Myocyte (in vitro differentiated cells): Measurements from ENCODE around the gene TEX2. TPM values are rescaled to one million over a fixed set of nuclear protein-coding genes. Genes with fewer than 3 reads are reported as not detected.
"Not testable (repeated sequence)": the region's sequence is repeated elsewhere in the genome, so short reads cannot be mapped to it uniquely, and the experiment has no call there.

Source experiments
- DNase-seq: peaks from one replicate; pipeline ENCODE4 v3.0.0-alpha.2; 2012; ENCODE audit warnings: low read depth
- total RNA-seq: library from RNA; depleted of rRNA; stranded (reverse); fragments of >200 nt; gene quantifications from 2 replicates; pipeline ENCODE4 v1.2.3, GENCODE V29; 2014

Gene TEX2
- total RNA-seq, 1 donor from 2014 or later: 77.4 TPM

DNA sequence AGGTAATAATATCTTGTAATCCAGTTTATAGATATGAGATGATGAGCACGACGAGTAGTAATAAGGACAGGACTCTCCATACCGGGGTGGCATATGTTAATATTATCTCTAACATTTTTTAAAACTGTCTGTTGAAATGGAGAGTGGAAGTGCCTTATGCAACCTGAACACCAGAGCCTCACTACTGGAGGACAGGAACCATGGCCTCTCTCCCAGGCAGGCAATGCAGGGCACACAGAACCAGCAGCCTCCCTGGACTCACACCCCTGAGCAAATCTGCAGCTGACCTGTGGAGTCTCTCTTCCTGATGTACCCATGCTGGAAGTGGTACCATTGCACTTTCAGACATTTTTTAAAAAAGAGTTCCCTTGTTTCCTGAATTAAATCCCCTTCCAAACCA, 78.0 kb downstream of the TEX2 start:
- DNase-seq: no peak

DNA sequence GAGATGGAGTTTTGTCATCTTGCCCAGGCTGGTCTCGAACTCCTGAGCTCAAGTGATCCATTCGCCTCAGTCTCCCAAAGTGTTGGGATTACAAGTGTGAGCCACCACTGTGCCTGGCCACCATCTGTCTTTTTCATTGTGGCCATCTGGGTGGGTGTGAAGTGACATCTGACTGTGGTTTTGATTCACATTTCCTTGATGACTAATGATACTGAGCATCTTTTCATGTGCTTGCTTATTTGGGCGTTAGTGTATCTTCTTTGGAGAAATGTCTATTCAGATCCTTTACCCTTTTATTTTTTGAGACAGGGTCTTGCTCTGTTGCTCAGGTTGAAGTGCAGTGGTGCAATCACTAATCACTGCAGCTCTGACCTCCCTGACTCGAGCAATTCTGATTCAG, 79.2 kb downstream of the TEX2 start:
- DNase-seq: peak; percentile 93

GRCh38 chr17:64182325-64183012, 80.6 kb downstream of the TEX2 start:
- DNase-seq: no peak

GRCh38 chr17:64180089-64181073, 82.7 kb downstream of the TEX2 start:
- DNase-seq: peak; percentile 49

DNA sequence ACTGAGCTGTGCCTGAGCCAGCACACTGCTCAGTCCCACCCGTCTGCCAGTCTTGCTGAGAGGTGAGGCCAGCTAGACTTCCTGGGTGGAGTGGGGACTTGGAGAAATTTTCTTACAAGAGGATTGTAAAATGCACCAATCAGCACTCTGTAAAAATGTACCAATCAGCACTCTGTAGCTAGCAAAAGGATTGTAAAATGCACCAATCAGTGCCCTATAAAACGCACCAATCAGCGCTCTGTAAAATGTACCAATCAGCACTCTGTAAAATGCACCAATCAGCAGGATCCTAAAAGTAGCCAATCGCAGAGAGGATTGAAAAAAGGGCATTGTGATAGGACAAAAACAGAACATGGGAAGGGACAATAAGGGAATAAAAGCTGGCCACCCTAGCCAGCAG, 84.0 kb downstream of the TEX2 start:
- not testable (repeated sequence) for DNase-seq

GRCh38 chr17:64178011-64178825, 84.8 kb downstream of the TEX2 start:
- DNase-seq: peak; percentile 98

GRCh38 chr17:64177311-64178010, 85.6 kb downstream of the TEX2 start:
- DNase-seq: peak; percentile 81

DNA sequence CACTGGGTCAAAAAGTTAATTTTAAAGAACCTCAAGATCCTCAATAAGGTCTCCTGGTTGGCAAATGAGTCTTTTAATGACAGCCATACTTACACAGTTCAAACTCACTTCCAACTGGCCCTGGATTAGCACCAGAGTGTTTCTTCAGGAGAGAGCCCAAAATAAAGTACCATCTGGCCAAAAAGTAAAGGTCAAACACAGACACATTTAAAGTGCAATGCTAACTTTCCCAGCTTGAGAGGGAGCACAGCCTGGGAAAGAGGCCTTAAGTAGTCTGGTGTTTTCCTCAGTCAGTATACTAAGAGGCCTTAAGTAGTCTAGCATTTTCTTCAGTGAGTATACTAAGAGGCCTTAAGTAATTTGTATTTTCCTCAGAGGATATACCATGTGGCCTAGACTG, 86.5 kb downstream of the TEX2 start:
- peak; percentile 59 for DNase-seq

- DNase-seq: peak; percentile 96
These were observed 88.2 kb downstream of the TEX2 start for GRCh38 chr17:64174686-64175456.

DNA sequence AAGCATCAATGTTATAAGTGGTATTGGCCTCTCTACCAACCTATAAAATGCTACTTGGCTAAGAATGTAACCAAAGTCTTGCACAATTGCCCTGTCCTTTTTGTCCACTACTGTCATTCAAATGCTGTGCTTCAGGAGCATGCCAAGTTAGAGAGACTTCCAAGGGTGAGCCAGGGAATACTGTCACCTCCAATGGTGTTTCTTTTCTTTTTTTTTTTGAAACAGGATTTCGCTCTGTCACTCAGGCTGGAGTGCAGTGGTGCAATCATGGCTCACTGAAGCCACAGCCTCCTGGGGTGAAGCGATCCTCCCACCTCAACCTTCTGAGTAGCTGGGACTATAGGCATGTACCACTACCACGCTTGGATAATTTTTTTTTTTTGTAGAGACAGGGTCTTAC, 89.4 kb downstream of the TEX2 start:
- no peak for DNase-seq

DNA sequence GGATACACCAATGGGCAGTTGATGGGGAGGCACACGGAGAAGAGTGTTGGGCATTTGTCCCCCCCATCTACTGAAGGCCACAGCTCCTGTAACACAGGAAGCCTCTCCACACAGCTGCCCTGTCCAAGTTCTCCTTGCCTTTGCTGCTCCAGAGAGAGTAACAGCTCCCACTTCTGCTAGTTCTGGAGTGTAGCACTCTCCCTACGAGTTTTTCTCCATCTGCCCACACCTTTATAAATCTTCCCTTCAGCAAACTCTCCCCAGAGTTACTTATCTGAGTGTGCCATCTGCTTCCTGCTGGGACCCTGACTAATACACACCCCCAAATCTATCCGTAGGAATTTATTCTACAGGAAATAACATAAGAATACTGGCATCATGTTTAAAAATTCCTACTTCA, 90.5 kb downstream of the TEX2 start:
- DNase-seq: no peak

- DNase-seq: no peak
These were observed 92.0 kb downstream of the TEX2 start for GRCh38 chr17:64171041-64171440.

DNA sequence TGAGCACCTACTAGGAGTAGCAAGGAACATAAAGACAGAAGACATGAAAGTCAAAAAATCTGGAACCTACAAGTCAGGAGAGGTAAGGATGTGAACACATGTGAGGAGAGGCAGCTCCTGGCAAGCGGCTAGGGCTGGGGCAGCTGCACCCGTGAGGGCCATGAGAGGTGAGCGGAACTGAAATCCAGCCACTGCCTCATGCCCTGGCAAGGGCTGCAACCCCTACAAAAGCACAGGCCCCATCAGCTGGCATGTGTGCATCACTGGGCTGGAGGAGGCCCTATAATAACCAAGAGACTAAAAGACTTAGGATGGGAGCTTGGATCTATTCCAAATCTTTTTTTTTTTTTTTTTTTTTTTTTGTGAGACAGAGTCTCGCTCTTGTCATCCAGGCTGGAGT, 92.8 kb downstream of the TEX2 start:
- DNase-seq: no peak

GRCh38 chr17:64167666-64168065, 95.4 kb downstream of the TEX2 start:
- not testable (repeated sequence) for DNase-seq

DNA sequence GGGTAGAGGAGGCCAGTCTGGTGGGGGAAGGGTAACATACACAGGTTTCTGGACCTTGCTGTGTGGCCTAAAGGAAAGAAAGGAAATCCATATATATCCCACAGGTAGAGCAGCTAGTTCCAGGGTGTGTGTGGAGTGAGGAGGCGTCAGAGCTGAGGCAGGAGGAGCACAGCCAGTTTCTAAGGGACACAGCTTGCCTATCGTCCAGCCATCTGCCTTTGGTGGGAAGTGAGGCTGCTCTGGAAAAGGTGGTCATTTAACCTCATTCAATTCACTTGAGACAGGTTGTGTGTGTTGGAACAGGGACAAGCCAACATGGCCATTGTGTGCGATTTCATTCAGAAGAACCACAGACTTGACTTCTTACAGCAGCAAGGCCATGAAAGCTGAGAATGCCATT, 96.2 kb downstream of the TEX2 start:
- no peak for DNase-seq

- DNase-seq: no peak
These were observed 97.7 kb downstream of the TEX2 start for GRCh38 chr17:64165347-64165746.

DNA sequence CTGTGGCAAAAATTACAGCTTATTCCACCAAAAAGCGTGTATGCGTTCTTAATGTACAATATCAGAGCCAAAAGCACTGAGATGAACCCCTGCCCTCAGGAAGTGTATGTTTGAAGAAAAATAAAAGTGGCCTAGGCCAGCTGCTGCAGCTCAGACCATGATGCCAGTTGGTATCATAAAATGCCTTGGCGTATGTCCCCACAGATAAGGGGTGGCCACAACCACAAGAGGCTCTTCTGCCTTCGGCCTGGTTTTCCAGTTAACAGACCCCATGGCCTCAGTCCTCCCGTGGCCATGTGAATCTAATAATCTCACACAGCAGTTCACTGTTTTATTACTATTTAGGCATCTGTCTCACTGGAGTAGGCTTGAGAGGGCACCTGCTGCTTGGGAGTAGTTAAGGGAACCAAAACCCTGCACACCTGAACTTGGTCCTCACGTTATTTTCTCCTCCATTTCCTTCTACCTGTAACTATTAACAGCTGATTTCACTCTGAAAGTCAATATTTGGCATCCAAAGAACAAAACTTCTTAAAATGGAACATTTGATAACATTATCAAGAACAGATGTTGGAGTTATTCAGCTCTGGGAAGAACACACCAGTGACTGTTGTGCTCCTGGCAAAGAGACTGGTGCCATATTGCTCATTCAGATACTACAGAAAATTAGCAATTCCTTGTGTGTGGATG, 98.3 kb downstream of the TEX2 start:
- peak; percentile 51 for DNase-seq

GRCh38 chr17:64163468-64163867, 99.6 kb downstream of the TEX2 start:
- DNase-seq: no peak

DNA sequence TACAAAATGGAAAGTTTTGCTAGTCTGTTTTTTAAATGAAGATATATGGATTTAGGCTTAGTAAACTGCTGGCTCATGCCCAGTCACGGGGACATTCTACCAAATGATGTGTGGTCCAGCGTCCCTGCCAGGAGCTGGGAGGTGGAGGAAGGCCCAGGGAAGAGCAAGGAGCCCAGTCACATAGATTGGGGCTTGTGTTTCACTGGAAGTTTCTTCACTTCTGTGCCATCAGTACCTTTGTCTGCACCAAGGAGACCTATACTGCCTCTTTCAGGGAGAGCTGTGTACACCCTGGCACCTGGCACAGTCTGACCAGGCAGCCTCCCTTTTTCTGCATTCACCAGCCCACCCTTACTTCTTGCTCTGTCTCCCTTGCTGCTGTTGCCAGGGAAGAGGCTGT, 100.5 kb downstream of the TEX2 start:
- DNase-seq: no peak
